NCI-H748 (cell line): Measurements from ENCODE around the gene CARD14.
"Not testable (repeated sequence)": the region's sequence is repeated elsewhere in the genome, so short reads cannot be mapped to it uniquely, and the experiment has no call there.

ENCODE experiments used
- DNase-seq: peaks from one replicate; lab custom pipeline; 2025; ENCODE audit not compliant: unreplicated experiment; lab: John Stamatoyannopoulos, UW

CARD14 gene

GRCh38 chr17:80248001-80248893 is 78.4 kb downstream of the CARD14 start:
- no peak for DNase-seq

- DNase-seq: no peak
Measured at GRCh38 chr17:80248894-80249710, 79.3 kb downstream of the CARD14 start.

GRCh38 chr17:80251966-80252365 is 82.1 kb downstream of the CARD14 start:
- no peak for DNase-seq

- DNase-seq: peak; percentile 30
Measured at GRCh38 chr17:80252871-80253270, 83.0 kb downstream of the CARD14 start.

GRCh38 chr17:80253631-80254395 is 84.0 kb downstream of the CARD14 start:
- DNase-seq: no peak

GRCh38 chr17:80254396-80255251 is 84.8 kb downstream of the CARD14 start:
- DNase-seq: no peak

- no peak for DNase-seq
Measured at GRCh38 chr17:80256034-80256350, 86.2 kb downstream of the CARD14 start.

GRCh38 chr17:80257716-80258213 is 87.9 kb downstream of the CARD14 start:
- DNase-seq: no peak

- not testable (repeated sequence) for DNase-seq
Measured at GRCh38 chr17:80258296-80258695, 88.5 kb downstream of the CARD14 start.
